Measurements from ENCODE around the gene COL4A1.

GRCh38 chr13:110339263-110339662, 32.3 kb upstream of the COL4A1 start:
- no peak for TF ChIP-seq YY1 (IDR thresholded peaks at IDR 0.05; ENCODE audit: insufficient read depth, insufficient read length)
- no peak for TF ChIP-seq SUZ12 (IDR thresholded peaks at IDR 0.05; ENCODE audit: extremely low read depth, insufficient read depth, insufficient read length)
